Skin epidermis (tissue), 12 donors: Measurements from ENCODE around the gene C2CD2.

Experiments used
- H3K27ac ChIP-seq, 21 experiments: fragments of 200-600 bp; sonication (generic) in 11 of 21; one replicate each; pipeline ENCODE4 v1.5.0; 2020; ENCODE audit warnings: mild to moderate bottlenecking in 3 of 21, inconsistent platforms in 2 of 21, moderate library complexity in 2 of 21
- H3K4me3 ChIP-seq, 7 experiments: fragments of 200-600 bp; sonication (generic) in 2 of 7; one replicate each; pipeline ENCODE4 v1.5.0; 2020; ENCODE audit warnings: inconsistent platforms in 2 of 7, mild to moderate bottlenecking in 2 of 7, moderate library complexity in 1 of 7

The C2CD2 gene

DNA sequence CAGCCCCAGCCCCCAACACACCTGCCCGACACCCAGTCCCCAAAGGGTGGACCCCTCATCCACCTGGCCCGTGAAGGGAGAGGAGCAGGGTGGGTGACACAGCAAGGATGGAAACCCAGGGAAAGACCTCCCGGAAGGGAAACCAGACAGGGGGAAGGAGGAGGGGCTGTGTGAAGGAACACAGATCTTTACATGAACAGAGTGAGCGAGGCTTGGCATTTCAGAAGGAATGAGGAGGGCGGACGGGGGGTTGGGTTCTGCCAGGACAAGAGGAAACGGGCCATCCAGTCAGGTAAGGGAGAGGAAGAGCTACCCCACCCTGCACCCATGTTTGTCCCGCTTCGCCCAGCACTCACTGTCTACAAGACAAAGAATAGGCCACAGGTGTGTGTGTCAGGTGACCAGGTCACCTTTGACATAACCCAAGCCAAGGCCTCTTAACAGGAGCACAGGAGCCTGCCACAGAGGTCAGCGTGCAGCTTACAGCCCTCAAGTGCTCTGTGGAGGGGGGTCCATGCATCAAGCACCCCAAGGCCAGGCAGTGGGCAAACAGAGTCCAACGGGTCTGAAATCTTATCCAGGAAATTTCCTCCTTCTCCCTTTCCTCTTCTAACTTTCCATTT lies 56.7 kb downstream of the C2CD2 start:
- Histone ChIP-seq H3K27ac (no peak overlapping the region), H3K4me3 (no peak overlapping the region)

DNA sequence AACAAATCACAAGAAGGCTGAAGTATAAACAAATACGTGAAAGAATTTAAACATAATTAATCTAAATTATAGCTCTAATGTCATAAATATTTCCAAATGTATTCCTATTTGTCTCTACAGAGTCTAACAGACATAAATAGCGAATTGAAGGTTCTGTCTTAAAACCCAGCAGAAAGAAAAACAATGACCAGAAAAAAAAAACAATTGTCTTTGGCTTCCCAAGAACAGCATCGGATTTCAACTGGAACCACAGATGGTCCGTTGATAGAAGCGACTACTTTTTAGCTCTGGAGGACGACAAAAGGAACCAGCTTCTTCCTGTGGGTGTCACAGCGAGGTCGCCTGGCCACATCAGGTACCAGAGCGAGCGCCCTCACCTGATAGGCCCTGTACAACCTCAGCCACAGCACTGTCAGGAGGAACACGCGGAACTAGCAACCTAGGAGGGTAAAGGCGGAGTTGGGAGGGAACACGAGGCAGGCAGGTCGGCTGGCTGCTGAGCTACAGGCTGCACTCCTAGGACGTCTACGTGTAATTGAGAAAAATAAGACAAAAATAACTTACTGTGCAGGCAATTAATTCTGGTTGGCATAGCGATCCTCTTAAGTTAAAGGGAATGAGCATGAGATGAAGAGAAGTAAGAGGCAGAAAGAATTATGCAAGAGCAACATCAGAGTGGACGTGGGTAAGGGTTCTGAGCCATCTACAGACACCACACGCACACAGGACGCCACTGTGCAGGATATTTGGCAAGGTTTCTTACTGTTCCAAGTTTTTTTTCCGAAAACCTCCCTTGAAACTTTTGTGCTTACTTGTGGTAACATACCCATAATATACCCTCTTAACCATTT lies 58.0 kb downstream of the C2CD2 start:
- no peak overlapping the region for H3K27ac ChIP-seq
- H3K4me3 ChIP-seq = no peak overlapping the region

DNA sequence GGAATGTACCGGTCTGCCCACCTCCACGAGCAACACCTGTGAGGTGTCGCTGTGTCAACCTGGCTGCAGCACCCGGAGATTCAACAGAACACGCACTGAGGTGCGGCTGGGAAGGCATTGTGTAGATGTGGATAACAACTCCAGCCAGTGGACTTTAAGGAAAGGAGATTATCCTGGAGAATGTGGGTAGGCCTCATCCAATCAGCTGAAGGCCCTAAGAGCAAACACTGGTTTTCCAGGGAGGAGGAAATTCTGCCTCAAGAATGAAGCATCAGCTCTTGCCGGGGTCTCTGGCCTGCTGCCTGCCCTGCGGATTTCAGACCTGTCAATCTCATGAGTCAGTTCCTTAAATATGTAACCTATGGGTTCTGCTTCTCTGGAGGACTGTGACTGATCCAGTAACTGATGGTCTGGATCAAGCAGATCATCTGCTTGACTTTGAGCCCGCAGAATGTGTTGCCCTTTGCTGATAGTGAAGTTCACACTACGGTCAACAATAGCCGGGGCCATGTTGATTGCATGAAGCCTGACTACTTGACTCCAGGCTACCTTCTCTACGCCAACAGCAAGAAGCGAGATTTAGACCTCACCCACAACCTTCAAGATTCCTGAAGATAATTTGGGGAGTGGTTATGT lies 58.8 kb downstream of the C2CD2 start:
- H3K27ac ChIP-seq = no peak overlapping the region
- H3K4me3 ChIP-seq = no peak overlapping the region

DNA sequence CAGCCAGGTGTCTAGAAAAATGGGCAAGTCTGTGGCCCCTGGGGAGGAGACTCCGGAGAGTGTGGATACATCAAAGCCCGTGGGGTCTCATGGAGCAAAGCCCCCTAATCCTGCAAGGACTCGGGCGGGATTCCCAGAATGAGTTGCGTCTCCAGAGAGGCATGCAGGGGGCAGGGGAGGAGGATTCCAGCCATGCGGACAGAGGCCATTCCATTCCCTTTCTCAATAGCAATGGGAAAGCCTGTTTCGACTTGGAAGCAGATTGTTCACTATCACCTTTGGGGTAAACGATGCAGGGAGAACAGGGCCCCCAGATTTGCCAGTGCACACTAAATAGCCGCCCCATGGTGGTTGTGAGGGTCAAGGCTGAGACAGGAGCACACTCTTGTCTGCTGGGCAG lies 59.3 kb downstream of the C2CD2 start:
- no peak overlapping the region for H3K4me3 ChIP-seq
- no peak overlapping the region for H3K27ac ChIP-seq

DNA sequence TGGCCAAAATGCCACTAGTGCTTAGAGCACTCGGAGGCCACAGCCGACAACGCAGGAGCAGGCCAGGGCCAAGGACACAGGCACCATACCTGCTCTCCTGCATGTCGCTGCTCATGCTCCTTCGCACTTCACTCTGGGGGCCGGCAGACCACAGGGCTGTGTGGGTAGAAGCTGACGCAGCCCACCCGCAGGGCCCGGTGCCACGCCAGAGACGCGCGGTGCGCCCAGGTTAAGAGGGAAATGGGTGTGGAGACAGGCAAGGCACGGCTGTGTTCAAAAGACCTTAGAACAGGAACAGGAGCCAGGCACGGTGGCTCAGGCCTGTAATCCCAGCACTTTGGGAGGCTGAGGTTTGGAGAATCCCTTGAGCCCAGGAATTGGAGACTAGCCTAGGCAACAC lies 61.1 kb downstream of the C2CD2 start:
- H3K4me3 ChIP-seq = no peak overlapping the region
- H3K27ac ChIP-seq = no peak overlapping the region

DNA sequence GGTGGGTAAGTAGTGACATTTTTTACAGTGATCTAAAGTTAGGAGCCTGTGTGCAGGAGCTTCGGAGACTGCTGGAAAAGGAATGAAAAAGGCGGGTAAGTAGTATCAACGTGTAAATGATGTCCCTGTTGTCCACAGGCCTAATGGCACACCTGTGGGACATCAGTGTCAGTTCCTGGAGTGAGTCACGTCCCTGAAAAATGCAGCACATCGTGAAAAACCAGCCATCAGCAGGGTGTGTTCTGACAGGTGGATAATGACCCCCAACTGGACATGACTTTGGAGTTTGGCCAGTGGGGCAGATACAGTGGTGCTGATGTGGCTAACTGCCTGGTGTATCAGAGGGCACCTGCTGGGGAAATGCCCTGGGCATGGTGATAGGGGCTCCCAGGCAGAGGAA lies 62.7 kb downstream of the C2CD2 start:
- H3K4me3 ChIP-seq = no peak overlapping the region
- no peak overlapping the region for H3K27ac ChIP-seq

DNA sequence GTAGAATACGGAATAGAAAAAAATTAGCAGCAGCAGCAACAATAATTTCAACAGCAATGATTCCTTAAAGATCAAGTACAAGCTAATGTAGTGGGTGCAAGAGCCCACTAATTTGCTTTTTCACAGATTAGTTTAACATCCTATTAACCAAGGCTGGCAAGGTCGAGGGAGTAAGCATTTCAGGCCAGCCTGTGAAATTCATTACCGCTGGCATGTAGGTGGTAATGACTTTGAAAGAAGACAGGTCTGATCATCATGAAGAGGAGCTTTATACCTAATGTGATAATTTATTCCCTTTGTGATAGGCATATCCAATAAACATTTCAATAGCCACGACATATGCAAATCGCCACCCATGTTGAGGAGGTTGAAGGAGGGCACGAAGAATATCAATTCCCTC lies 63.5 kb downstream of the C2CD2 start:
- no peak overlapping the region for H3K4me3 ChIP-seq

DNA sequence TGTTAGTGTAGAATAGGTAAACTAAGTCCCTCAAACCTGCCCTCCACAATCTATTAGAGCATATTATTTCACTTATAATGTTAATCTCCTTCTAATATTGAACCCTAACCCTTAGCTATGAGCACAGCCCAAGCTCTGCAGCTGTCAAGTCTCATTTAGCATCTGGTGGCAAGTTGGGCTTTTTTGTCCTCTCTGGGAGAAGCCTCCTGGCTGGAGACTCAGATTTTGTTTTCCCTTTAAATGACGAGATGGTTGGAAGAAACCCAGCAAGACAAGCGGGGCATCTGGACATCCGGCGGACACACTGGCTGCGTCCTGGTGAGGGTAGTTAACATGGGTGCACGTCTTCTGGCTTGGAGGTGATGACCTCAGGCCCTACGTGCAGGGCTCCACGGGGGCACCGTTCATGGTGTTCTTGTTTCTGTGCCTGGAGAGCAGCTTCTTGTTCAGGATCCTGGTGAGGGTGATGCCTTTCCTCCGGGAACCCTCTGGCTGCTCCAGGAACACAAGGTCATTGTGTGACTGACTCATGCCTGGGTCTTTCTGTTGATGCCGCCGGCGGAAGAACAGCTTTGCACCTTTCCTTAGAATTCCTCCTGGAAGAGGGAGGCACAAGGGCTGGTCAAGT lies 65.0 kb downstream of the C2CD2 start:
- Histone ChIP-seq H3K4me3 (no peak overlapping the region), H3K27ac (no peak overlapping the region)

More for the DNA sequence above, 63.5 kb downstream of the C2CD2 start:
- H3K27ac ChIP-seq = no peak overlapping the region

DNA sequence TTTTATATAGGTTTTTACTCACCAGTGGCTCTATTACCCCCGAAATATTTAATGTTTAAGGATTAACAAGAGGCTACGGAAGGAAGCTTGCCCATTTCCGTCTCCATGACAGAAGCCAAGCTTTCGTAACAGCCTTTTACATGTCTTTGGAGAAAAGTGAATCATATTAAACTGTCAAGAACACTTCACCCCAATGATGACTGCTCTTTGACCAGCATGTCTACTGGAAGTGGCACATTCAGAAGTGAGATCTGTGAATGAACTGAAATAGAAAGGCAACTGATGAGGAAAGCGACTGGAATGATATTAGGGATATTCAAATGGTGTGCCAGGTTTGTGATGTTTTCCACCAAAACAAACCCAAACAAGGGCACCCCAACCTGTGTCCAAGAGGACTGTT lies 66.2 kb downstream of the C2CD2 start:
- no peak overlapping the region for H3K27ac ChIP-seq

DNA sequence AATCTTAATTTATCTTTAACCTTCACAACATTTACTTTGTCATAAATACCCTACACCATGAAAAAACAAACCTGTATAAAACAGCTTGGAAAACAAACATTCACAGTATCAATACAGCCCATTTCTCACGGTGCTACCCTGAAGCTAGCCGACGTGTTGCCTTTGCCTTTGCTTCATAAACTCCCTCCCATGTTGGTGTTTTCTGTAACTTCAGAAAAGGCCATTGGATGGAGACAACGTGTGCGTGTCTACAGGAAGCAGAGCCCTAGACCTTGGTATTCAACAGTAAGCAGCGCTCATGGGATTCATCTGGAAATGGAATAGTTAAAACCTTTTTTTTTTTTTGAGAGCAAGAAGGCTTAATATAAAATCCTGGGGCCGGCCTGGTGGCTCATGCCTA lies 67.5 kb downstream of the C2CD2 start:
- no peak overlapping the region for H3K4me3 ChIP-seq
- no peak overlapping the region for H3K27ac ChIP-seq

More for the DNA sequence above, 66.2 kb downstream of the C2CD2 start:
- H3K4me3 ChIP-seq = no peak overlapping the region

DNA sequence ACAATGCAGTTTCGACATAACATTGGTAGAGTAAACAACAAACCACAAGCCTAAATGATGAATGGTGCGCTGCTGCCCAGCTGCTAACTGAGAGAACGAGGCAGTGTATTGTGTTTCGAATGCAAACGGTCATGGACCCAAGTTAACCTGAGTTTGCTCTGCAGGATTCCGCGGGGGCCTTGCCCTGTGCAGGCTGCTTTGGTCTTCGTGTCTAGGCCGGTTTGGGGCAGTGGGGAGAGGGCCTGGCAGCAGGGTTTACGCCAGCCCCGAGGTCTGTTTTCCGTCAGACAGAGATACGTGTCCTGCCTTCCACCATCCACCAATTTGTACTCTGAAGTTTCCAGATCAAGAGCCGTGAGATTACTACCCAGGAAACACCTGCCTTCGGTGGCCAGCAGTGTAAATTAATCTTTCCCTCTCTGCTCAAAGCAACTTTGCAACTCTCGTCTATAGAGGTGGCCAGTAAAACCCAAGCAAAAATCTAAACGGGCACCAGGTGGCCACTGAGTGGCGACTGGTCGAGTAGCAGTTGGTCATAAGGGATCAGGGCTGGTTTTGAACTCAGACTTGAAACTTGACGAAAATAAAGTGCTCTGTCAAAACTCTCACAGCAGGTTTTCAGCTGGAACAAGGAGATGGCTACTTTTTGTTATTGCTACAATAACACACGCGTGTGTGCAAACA lies 68.3 kb downstream of the C2CD2 start:
- Histone ChIP-seq H3K27ac (no peak overlapping the region), H3K4me3 (no peak overlapping the region)

DNA sequence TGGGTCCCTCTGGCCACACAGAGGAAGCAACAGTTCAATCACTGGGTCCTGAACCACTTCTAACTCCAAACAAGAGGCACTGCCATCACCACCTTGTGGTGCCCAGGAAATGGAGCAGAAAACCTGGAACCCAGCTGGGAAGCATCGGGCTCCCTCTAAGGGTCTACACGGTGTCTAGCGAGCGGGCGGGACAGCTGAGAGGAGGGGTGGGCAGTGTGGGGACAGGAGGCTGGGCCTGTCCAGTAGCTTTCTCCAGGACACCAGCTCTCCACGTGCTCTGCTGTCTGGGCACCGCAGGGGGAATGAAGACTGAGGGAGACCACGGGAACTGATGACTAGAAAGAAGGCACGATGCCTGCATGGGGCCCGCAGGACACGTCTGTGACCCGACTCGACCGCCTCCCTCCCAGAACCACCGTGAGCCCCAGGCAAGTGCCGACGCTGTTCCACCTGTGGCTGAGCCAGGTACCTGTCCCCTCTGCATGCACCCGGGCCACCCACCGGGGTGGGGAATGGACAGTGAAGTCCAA lies 69.3 kb downstream of the C2CD2 start:
- H3K4me3 ChIP-seq = no peak overlapping the region

DNA sequence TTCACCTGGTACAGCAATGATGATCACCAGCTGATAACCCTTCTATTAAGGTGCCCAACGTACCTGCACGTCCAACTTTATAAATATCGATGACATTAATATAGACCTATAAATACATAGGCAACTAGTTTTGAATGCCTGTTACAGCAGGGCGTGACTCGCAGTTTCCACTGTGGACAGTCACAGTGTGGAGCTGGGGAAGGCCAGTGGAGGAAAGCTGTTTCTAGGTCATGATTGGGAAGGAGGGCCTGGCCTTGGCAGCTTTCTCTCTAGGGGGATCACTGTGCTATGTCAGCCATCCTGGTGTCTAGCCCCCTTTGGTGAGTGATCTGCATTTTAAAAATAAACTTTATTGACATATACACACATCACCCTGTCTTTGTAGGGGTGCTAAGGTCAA lies 70.2 kb downstream of the C2CD2 start:
- no peak overlapping the region for H3K4me3 ChIP-seq
- H3K27ac ChIP-seq = no peak overlapping the region

More for the DNA sequence above, 69.3 kb downstream of the C2CD2 start:
- no peak overlapping the region for H3K27ac ChIP-seq

DNA sequence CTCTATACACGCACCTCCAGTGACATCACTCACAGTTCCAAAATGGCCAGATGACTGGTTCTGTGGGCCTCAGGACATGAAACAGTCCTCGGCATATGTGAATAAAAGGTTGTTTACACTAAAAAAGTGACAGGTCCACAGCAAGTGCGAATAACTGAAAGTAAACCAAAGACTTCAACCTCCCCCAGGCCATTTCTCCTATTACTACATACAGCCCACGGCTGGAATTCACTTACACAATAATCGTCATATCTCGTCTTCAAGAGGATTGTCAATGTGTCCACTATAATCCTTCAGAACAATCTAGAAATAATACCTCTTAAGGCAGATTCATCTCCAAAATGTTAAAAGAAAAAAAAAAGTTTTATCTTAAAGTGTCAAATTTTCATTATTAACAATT lies 72.8 kb downstream of the C2CD2 start:
- no peak overlapping the region for H3K27ac ChIP-seq

DNA sequence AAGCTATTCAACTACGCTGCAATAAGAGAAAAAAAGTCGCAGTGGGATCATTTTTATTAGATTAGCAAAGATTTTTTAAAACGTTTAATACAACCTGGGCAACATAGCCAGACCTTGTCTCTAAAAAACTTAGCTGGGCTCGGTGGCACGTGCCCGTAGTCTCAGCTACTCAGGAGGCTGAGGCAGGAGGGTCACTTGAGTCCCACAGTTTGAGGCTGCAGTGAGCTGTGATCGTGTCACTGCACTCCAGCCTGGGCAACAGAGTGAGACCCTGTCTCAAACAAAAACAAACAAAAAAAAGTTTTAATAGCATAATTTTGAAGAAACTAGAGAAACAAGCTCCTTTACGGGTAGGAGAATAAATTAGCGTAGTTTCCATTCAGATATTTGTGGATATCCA lies 73.7 kb downstream of the C2CD2 start:
- peak overlapping the region in 2 of 7 experiments; percentile 60 to 86 for H3K4me3 ChIP-seq

More for the DNA sequence above, 72.8 kb downstream of the C2CD2 start:
- H3K4me3 ChIP-seq = no peak overlapping the region

DNA sequence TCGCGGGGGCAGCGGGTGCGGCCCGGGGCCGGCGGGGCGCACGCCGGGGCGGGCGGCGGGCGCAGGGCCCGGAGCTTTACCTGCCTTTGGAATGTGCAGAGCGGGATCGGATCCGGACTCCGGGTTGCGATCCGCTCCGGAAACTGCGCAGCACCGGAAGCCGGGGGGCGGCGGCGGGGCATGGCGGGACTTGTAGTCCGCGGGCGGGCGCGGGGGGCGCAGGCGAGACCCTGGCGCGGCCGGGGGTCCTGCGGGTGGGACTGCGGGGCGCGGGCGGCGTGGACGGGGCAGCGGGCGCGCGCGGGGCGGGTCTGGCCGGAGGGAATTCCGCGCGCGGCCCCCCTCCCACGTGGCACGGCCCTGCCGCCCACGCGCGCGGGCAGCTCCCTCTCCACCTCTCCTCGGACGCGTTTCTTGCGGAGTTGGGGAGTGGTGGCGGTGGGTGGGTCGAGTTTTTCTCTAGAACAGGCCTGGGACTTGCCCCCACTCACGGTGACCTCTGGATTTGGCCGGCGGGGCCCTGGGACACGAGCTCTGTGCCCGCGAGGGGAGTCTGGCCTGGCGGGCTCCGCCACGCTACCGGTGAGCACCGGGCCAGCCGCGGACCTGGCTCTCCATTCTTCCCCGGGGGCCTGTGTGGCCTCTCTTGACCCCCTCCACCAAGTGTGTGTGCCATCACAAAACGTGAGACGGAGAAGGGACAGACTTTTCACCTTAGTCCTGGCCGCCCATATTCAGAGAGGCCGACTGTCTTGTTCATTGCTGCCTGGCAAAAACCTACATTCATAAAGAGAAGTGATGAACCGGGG lies 74.4 kb downstream of the C2CD2 start, which contains the start of gene PRDM15:
TSS of gene PRDM15 (minus strand) at position 155 of the 809 bp plus-strand sequence. CDS start 18,981 bp downstream, outside the sequence.
- peak within 1 kb of the TSS; percentile 55 to 86 (median 71) for H3K4me3 ChIP-seq
- H3K27ac ChIP-seq = peak within 1 kb of the TSS; percentile 83 to 99 (median 95)

More for the DNA sequence above, 73.7 kb downstream of the C2CD2 start:
- H3K27ac ChIP-seq = peak overlapping the region in 7 of 21 experiments; percentile 89 to 96 (median 95)

DNA sequence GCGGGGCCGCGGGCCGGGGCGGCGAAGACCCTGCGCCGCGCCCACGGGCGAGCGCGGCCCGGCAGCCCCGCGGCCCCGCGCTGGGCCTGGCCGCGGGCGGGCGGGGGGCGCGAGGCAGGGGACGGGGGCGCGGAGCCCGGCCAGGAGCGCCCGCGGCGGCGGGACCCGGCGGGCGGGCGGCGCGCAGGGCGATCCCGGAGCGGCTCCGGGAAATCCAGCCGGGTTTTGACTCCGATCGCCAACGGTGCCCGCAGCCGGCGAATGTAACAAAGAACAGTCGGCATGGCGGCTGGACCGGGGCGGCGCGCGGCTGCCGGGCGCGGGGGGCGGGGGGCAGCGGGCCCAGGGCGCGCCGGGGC lies 75.0 kb downstream of the C2CD2 start:
- Histone ChIP-seq H3K27ac (peak overlapping the region in 20 of 21 experiments; percentile 54 to 99 (median 84)), H3K4me3 (peak overlapping the region; percentile 54 to 86 (median 71))
